COLO668 (cell line): ENCODE measurements around the gene NBAS.
"Not testable (repeated sequence)": the region's sequence is repeated elsewhere in the genome, so short reads cannot be mapped to it uniquely, and the experiment has no call there.

Source experiments
- DNase-seq: peaks from one replicate; lab custom pipeline; 2025; ENCODE audit not compliant: unreplicated experiment; lab: John Stamatoyannopoulos, UW

Gene NBAS

GRCh38 chr2:15480552-15480951, 80.6 kb downstream of the NBAS start:
- no peak for DNase-seq

GRCh38 chr2:15472876-15473275, 88.3 kb downstream of the NBAS start:
- no peak for DNase-seq

GRCh38 chr2:15472133-15472532, 89.0 kb downstream of the NBAS start:
- DNase-seq = no peak

- DNase-seq = no peak
Observed at GRCh38 chr2:15471606-15472005, 89.5 kb downstream of the NBAS start.

- DNase-seq = no peak
Observed at GRCh38 chr2:15460112-15460620, 101.0 kb downstream of the NBAS start.

- DNase-seq = no peak
Observed at GRCh38 chr2:15458277-15458676, 102.9 kb downstream of the NBAS start.

GRCh38 chr2:15457868-15458267, 103.3 kb downstream of the NBAS start:
- DNase-seq = no peak

GRCh38 chr2:15456352-15456751, 104.8 kb downstream of the NBAS start:
- no peak for DNase-seq

GRCh38 chr2:15450808-15451207, 110.3 kb downstream of the NBAS start:
- DNase-seq = no peak

GRCh38 chr2:15449556-15450236, 111.4 kb downstream of the NBAS start:
- no peak for DNase-seq

- no peak for DNase-seq
Observed at GRCh38 chr2:15448250-15448839, 112.8 kb downstream of the NBAS start.

GRCh38 chr2:15447381-15447780, 113.8 kb downstream of the NBAS start:
- no peak for DNase-seq

GRCh38 chr2:15446961-15447360, 114.2 kb downstream of the NBAS start:
- DNase-seq = no peak

- no peak for DNase-seq
Observed at GRCh38 chr2:15445891-15446562, 115.1 kb downstream of the NBAS start.

GRCh38 chr2:15439768-15440524, 121.2 kb downstream of the NBAS start:
- DNase-seq = not testable (repeated sequence)

GRCh38 chr2:15439366-15439765, 121.8 kb downstream of the NBAS start:
- DNase-seq = not testable (repeated sequence)

- no peak for DNase-seq
Observed at GRCh38 chr2:15436195-15436594, 124.9 kb downstream of the NBAS start.

- no peak for DNase-seq
Observed at GRCh38 chr2:15435474-15435873, 125.7 kb downstream of the NBAS start.

GRCh38 chr2:15432642-15433256, 128.4 kb downstream of the NBAS start:
- DNase-seq = no peak

- no peak for DNase-seq
Observed at GRCh38 chr2:15429032-15429431, 132.1 kb downstream of the NBAS start.

GRCh38 chr2:15427987-15428386, 133.1 kb downstream of the NBAS start:
- no peak for DNase-seq
